Bronchial epithelial cell (primary cell): ENCODE results near the gene PPP2R2B. TPM values are rescaled to one million over a fixed set of nuclear protein-coding genes. Genes with fewer than 3 reads are reported as not detected.
A peak's percentile ranks its signal among the peaks of the same experiment; 100 is the strongest.

ENCODE experiments used
- DNase-seq: peaks from one replicate; pipeline ENCODE4 v3.0.0-alpha.2; 2010; ENCODE audit warnings: low read depth
- FAIRE-seq: peaks from 2 replicates; lab custom pipeline; 2011; peaks lifted over from hg19 to GRCh38; lab: Jason Lieb, UNC
- H3K27me3 ChIP-seq: 2 replicates; pipeline ENCODE4 v1.5.1; 2011; ENCODE audit warnings: low read length; ENCODE audit not compliant: control insufficient read depth, insufficient read depth
- H3K36me3 ChIP-seq: 2 replicates; pipeline ENCODE4 v1.5.1; 2011; ENCODE audit warnings: low read length; ENCODE audit not compliant: control insufficient read depth, insufficient read depth
- H3K4me3 ChIP-seq: 2 replicates; pipeline ENCODE4 v1.5.1; 2011; ENCODE audit warnings: mild to moderate bottlenecking, low read depth, low read length, control low read depth
- CTCF ChIP-seq: IDR thresholded peaks from 2 replicates; pipeline ENCODE4 v1.5.1; 2011; ENCODE audit warnings: mild to moderate bottlenecking, moderate library complexity, low read length, control low read depth, inconsistent platforms; ENCODE audit not compliant: insufficient read depth, severe bottlenecking
- total RNA-seq: library from RNA; depleted of rRNA; stranded (reverse); fragments of >200 nt; gene quantifications from 2 replicates; pipeline ENCODE4 v1.2.1, GENCODE V29; 2014

The PPP2R2B gene
- total RNA-seq, 1 donor from 2014 or later: under 0.01 TPM

GRCh38 chr5:146904890-146905289 lies 26.3 kb upstream of the PPP2R2B start:
- DNase-seq: no peak
- Histone ChIP-seq H3K4me3 (no peak overlapping the region), H3K36me3 (no peaks in the 10 kb centered on the region), H3K27me3 (no peaks in the 10 kb centered on the region)
- TF ChIP-seq CTCF: no peak
- FAIRE-seq: no peak

DNA sequence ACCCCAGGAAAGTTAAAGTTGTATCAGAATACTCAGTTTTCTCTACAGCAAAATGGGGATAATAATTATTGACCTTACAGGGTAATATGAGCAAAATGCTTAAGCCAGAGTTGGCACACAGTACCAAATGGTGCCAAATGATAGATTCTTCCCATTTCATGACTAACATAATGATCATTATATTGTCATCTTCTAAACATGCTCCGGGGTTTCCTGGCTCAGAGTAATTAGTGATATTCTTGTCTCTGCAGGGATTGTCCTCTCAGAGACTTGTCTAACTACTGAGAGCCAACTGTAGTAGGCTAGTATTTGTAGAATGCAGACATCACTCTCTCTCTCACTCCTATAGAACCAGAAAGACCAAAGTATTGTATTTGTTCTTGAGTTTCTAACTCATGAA lies 25.2 kb upstream of the PPP2R2B start:
- no peaks in the 10 kb centered on the region for H3K36me3 ChIP-seq
- TF ChIP-seq CTCF: no peak
- DNase-seq (peak; percentile 60), FAIRE-seq (no peak)
- H3K4me3 ChIP-seq: no peak overlapping the region
- no peaks in the 10 kb centered on the region for H3K27me3 ChIP-seq

GRCh38 chr5:146902471-146902870 lies 23.9 kb upstream of the PPP2R2B start:
- no peak for TF ChIP-seq CTCF
- DNase-seq (no peak), FAIRE-seq (no peak)
- Histone ChIP-seq H3K36me3 (no peaks in the 10 kb centered on the region), H3K27me3 (no peaks in the 10 kb centered on the region), H3K4me3 (no peak overlapping the region)

- FAIRE-seq (no peak), DNase-seq (no peak)
- no peak for TF ChIP-seq CTCF
- Histone ChIP-seq H3K4me3 (no peak overlapping the region), H3K36me3 (no peaks in the 10 kb centered on the region), H3K27me3 (no peaks in the 10 kb centered on the region)
Observed at GRCh38 chr5:146897061-146897460, 18.5 kb upstream of the PPP2R2B start.

DNA sequence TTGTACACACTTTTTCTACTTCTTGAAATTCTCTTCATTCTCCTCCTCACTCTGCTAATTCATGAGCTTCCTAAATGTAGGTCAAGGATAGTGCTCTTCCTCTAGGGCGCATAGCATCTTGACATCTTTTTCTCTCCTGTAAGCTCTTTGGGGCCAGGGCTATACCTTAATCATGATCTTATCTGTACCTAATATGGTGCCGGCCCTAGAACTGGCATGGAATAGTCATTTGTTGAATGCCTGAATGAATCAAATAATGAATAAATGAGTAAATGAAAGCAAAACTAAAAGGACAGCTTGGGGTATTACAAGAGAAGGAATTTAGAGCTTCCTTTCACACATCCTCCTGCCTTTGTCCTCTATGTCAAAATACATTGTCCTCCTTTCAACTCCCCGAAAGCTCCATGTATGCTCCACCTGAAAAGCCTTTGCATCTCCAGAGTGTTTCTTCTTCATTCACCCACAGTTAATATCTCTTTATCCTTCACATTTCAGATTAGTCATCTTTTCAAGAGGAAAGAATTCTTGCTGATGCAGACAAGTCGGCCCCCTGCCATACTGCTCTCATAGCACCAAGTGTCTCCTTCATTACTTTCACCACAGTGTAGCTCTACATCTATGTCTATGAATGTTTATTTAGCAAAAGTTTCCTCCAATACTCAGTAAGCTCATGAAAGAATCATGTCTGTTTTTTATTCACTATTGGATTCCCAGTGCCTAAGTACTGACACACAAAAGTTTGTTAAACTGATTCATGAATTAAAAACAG lies 16.4 kb upstream of the PPP2R2B start:
- H3K36me3 ChIP-seq: no peaks in the 10 kb centered on the region
- FAIRE-seq (no peak), DNase-seq (no peak)
- no peaks in the 10 kb centered on the region for H3K27me3 ChIP-seq
- TF ChIP-seq CTCF: no peak
- no peak overlapping the region for H3K4me3 ChIP-seq

- no peak overlapping the region for H3K4me3 ChIP-seq
- H3K36me3 ChIP-seq: no peaks in the 10 kb centered on the region
- no peak for DNase-seq
- no peaks in the 10 kb centered on the region for H3K27me3 ChIP-seq
- TF ChIP-seq CTCF: no peak
- FAIRE-seq: no peak
Observed at GRCh38 chr5:146893991-146894390, 15.4 kb upstream of the PPP2R2B start.
